Measurements from ENCODE around the gene CD9. TPM values are rescaled to one million over a fixed set of nuclear protein-coding genes. Genes with fewer than 3 reads are reported as not detected.
A peak's percentile ranks its signal among the peaks of the same experiment; 100 is the strongest.

CD9 gene
- total RNA-seq, 2 donors from 2014 or later: 0.76 to 1.6 TPM

DNA sequence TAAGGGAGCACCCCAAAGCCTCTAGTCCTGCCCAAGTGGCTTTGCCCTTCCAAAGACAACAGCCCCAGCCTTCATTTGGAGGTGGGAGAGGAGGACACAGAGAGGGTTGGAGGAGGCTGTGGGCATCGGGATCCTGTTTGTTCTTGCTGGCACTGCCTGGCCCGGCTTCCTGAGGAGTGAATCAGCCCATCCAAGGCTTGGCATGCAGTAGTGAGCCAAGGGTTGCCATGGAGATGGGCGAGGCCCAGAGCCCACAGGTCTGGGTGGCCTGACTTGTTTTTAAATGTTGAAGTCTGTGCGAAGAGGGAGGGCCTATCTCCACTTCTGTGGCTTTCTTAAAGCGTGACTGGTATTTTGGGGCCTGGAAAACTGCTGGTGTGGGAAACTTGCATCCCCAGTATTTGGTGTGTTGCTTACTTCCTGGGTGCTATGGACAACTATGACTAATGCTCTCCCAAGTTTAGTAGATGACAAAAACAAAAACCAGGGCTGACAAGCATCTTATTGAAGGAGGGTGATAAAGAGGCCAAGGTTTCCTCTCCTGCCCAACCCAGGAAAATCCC lies 15.8 kb downstream of the CD9 start:
- H3K4me1 Mint-ChIP-seq: peaks cover 6% of the 10 kb centered on the region
- H3K27ac Mint-ChIP-seq: peak overlapping the region; percentile 40
- H3K9me3 Mint-ChIP-seq: no peaks in the 10 kb centered on the region
- no peaks in the 10 kb centered on the region for H3K36me3 Mint-ChIP-seq (ENCODE audit: low read depth)
- ATAC-seq (replicated peaks): peak; percentile 60
- no peak overlapping the region for H3K4me3 Mint-ChIP-seq
- peaks cover 6% of the 10 kb centered on the region for H3K27me3 Mint-ChIP-seq

DNA sequence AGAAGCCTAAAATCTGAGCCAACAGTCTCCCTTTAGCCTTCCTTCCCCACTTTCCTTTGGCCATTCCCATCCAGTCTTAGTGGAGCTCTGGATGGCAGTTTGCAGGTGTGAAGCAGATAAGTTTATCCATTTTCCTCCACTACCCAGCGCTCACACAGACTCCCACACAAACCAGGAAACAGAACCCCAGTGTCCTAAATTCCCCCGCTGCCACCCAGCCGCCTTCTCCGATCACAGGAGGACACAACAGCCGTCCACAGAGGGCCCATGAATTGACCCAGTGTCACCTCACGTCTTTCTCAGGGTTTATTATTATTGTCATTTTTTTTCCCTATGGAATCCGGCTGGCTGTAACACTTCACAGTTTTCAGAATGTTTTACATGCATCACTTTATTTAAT lies 16.4 kb downstream of the CD9 start:
- Mint-ChIP-seq H3K27me3 (peaks cover 6% of the 10 kb centered on the region), H3K4me1 (peaks cover 6% of the 10 kb centered on the region), H3K4me3 (no peak overlapping the region), H3K36me3 (ENCODE audit: low read depth) (no peaks in the 10 kb centered on the region), H3K9me3 (no peaks in the 10 kb centered on the region), H3K27ac (peak overlapping the region; percentile 40)
- ATAC-seq (replicated peaks): no peak

DNA sequence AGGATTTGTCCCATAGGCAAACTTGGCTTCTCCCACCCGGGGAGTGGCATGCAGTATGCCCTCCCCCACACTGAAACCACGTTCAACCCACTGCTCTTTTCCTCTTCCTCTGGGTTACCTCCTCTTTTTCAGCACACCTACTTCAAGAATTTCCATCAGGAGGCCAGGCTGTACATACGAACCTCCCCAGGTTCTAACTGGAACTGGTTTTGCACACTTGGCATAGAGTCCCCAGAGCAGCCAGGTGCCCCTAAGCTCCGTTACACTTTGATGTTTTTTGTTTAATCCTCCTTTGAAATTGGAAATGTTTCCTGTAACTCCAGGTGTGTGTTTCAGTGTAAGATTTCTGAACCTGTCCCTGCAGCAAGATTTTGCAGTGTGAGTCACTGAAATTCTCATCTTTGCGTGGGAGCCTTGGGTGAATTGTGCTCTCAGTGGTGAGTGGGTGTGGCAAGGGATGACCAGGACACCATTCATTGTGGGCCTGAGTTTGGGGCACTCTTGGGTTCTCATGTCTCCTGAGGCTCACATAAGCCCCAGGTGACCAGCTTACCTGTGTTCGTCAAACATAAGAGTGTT lies 18.2 kb downstream of the CD9 start:
- peak overlapping the region; percentile 16 for H3K27ac Mint-ChIP-seq
- H3K4me1 Mint-ChIP-seq: peaks cover 6% of the 10 kb centered on the region
- H3K36me3 Mint-ChIP-seq (ENCODE audit: low read depth): no peaks in the 10 kb centered on the region
- peaks cover 6% of the 10 kb centered on the region for H3K27me3 Mint-ChIP-seq
- H3K9me3 Mint-ChIP-seq: no peaks in the 10 kb centered on the region
- H3K4me3 Mint-ChIP-seq: no peak overlapping the region
- peak; percentile 59 for ATAC-seq (replicated peaks)

DNA sequence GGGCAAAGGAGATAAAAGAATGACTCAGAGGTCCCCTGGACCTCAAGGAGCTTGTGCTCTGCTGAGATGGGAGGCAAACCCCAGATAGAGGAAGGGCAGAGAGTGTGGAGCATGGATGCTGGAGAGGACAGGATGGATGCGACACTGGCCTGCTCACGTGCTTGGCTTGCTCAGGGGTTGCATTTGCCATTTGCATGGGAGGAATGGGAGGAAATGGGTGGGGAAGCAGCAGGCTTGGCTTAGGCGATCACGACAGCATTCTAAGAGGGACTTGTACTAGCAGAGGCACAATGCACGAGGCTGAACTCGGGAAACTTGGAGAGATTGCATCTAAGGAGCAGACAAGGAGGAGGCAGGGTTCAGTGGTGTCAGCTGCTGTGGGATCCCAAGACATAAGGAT lies 19.8 kb downstream of the CD9 start:
- Mint-ChIP-seq H3K27ac (peak overlapping the region; percentile 24), H3K27me3 (peaks cover 6% of the 10 kb centered on the region), H3K9me3 (no peaks in the 10 kb centered on the region), H3K36me3 (ENCODE audit: low read depth) (no peaks in the 10 kb centered on the region), H3K4me3 (no peak overlapping the region), H3K4me1 (peaks cover 6% of the 10 kb centered on the region)
- no peak for ATAC-seq (replicated peaks)

DNA sequence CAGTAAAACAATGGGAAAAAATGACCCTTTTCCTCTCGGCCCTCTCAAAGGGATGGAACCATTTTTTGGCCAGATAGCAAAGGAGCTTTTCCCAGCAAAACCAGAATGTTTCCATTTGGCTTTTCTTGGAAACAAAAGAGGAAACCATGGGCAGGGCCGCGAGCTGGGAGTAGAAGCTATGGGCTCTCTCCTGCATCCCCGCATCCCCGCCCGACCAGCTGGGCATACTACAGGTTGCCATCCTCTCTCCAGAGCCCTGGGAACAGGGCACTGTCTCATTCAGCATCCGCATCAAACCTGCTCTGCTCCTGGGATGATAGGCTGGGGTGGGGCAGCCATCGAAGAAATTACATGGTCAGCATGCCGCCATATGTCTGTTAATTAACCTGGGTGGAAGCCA lies 20.9 kb downstream of the CD9 start:
- H3K27me3 Mint-ChIP-seq: peaks cover 6% of the 10 kb centered on the region
- H3K4me1 Mint-ChIP-seq: peaks cover 6% of the 10 kb centered on the region
- ATAC-seq (replicated peaks): no peak
- H3K27ac Mint-ChIP-seq: no peak overlapping the region
- no peaks in the 10 kb centered on the region for H3K9me3 Mint-ChIP-seq
- H3K36me3 Mint-ChIP-seq (ENCODE audit: low read depth): no peaks in the 10 kb centered on the region
- no peak overlapping the region for H3K4me3 Mint-ChIP-seq

DNA sequence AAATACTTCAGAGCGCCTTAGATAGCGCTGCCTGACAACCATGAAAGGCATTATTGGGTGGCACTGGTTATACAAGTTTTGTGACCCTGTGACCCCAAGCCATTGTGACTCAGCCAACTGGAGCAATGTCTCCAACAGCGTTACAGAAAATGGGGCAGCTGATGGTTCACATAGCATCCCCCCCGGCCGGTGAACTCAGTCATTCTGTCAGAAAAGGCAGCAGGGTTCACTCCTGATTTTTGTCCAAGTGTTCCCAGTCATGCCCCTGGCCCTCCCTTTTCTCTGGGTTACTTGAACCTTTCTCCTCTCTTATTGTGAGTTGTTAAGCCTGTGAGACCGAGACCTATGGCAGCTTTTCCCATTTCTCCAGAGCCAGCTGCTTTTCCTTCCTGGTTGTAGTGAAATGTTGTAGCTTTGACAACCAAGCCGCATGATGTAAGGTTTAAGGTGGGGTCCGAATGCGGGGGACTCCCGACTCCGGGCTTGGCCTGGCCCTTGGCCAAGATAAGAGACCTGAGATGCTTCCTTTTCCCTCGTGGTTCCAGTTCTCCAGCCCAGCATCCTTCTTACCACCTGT lies 22.0 kb downstream of the CD9 start:
- no peak overlapping the region for H3K27ac Mint-ChIP-seq
- no peak for ATAC-seq (replicated peaks)
- H3K27me3 Mint-ChIP-seq: peaks cover 6% of the 10 kb centered on the region
- peaks cover 6% of the 10 kb centered on the region for H3K4me1 Mint-ChIP-seq
- H3K4me3 Mint-ChIP-seq: no peak overlapping the region
- no peaks in the 10 kb centered on the region for H3K36me3 Mint-ChIP-seq (ENCODE audit: low read depth)
- H3K9me3 Mint-ChIP-seq: no peaks in the 10 kb centered on the region

DNA sequence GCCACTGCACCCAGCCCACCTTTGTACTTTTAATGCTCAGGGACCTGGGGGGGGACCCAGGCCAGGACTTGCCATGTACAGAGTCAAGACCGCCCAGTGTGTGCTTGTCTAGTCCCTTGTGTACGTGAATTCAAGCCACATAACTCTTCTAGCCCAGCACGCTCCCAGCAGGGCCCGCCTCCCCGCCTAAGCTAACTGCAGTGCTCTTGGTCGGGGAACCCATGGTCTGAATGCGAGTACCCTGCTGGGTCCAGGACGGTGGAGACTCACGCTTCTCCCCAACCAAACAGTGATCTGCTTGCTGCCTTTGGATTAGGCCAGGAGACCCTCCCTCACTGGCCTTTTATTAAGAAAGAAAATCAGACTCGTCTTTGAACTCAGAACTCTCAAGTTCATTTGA lies 23.3 kb downstream of the CD9 start:
- no peak for ATAC-seq (replicated peaks)
- Mint-ChIP-seq H3K27me3 (peaks cover 6% of the 10 kb centered on the region), H3K4me1 (peaks cover 3% of the 10 kb centered on the region), H3K36me3 (ENCODE audit: low read depth) (no peaks in the 10 kb centered on the region), H3K9me3 (no peaks in the 10 kb centered on the region), H3K4me3 (no peak overlapping the region), H3K27ac (no peak overlapping the region)

DNA sequence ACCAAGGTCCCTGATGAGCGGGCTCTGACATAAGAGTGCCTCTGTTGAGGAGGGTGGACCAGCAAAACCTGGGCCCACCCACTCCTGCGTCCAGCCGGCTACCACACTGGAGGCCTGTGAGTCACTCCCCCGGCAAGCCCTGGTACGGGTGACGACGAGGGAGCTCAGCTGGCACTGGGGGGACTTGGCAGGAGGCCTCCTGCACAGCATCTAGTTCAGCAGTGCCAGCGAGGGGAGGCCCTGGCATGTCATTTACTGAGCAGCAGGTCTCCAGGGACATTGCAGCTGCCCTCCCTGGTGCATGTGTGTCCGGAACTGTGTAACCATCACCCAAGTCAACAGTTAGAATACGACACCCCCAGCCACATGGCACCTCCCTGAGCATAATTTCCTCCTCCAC lies 24.4 kb downstream of the CD9 start:
- ATAC-seq (replicated peaks): no peak
- H3K27ac Mint-ChIP-seq: no peak overlapping the region
- no peaks in the 10 kb centered on the region for H3K36me3 Mint-ChIP-seq (ENCODE audit: low read depth)
- peaks cover 6% of the 10 kb centered on the region for H3K27me3 Mint-ChIP-seq
- H3K9me3 Mint-ChIP-seq: no peaks in the 10 kb centered on the region
- H3K4me1 Mint-ChIP-seq: no peaks in the 10 kb centered on the region
- no peak overlapping the region for H3K4me3 Mint-ChIP-seq

DNA sequence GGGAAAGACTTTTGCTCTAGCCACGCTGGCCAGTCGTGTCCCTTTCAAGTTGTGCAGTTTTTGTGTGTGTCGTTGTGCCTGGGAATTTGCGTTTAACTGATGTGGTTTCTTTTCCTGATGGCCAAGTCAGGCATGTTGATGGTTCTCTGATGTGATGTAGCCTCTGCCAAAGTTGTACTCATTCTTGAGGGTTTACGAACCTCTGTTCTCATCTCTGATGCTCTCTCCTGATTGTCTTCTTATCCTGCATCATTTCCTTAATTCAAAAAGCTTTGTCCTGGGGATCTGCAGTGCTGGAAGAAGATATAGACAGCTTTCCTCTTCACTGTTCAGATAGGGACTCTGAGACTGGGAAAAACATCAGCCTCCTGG lies 25.4 kb downstream of the CD9 start:
- no peaks in the 10 kb centered on the region for H3K36me3 Mint-ChIP-seq (ENCODE audit: low read depth)
- no peak overlapping the region for H3K4me3 Mint-ChIP-seq
- H3K9me3 Mint-ChIP-seq: no peaks in the 10 kb centered on the region
- ATAC-seq (replicated peaks): no peak
- H3K27me3 Mint-ChIP-seq: no peaks in the 10 kb centered on the region
- H3K27ac Mint-ChIP-seq: no peak overlapping the region
- H3K4me1 Mint-ChIP-seq: peaks cover 4% of the 10 kb centered on the region

DNA sequence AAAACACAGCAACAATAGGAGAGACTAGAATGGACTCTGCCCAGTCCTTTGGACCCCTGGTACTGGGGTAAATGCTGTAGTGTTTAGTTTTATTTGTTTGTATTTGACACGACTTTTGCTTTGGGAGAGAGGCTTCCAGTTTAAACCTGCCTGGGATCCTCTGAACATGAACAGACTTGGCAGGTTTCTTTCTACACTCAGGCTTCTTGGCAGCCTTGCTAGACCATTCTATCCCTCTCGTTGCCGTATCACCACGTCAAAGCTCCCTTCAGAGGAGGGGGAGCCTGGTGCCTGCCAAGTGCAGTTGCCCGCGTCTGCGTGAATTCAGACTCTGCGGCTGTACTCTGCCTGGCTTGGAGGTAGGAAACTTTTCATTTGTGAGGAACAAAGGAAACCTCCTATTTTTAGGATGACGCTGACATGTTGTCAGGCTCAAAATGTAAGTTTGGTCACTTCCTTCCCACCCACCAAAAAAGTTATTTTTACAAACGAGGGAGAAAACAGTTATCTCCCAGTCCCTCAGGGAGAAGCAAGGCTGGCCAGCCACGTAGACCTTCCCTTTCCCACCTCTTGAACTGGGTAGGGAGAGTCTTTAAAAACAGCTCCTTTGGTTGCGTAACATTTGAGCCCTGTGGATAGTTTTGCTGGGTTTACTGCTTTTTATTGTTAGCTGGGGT lies 25.9 kb downstream of the CD9 start:
- no peak for ATAC-seq (replicated peaks)
- no peak overlapping the region for H3K4me3 Mint-ChIP-seq
- no peaks in the 10 kb centered on the region for H3K27me3 Mint-ChIP-seq
- no peak overlapping the region for H3K27ac Mint-ChIP-seq
- no peaks in the 10 kb centered on the region for H3K9me3 Mint-ChIP-seq
- peaks cover 9% of the 10 kb centered on the region for H3K4me1 Mint-ChIP-seq
- no peaks in the 10 kb centered on the region for H3K36me3 Mint-ChIP-seq (ENCODE audit: low read depth)

DNA sequence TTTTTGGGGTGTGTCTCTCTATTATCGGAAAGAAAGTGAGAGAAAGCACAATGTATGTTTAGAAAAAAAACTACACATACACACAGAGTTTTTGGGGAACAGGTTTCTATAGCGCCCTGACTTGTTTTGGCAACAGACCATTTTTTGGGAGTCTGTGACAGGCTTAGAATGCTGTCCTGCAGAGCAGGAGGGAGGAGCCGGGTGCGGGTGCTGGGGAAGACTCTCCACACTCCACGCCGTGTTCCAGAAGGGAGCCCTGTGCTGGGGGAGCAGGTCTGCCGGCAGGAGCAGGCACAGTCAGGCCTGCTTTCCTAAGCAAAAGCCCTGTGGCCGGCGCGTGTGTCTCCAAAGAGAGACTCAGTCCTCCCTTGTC lies 26.5 kb downstream of the CD9 start:
- no peak overlapping the region for H3K4me3 Mint-ChIP-seq
- H3K4me1 Mint-ChIP-seq: peaks cover 12% of the 10 kb centered on the region
- no peaks in the 10 kb centered on the region for H3K36me3 Mint-ChIP-seq (ENCODE audit: low read depth)
- H3K9me3 Mint-ChIP-seq: no peaks in the 10 kb centered on the region
- no peaks in the 10 kb centered on the region for H3K27me3 Mint-ChIP-seq
- no peak overlapping the region for H3K27ac Mint-ChIP-seq
- ATAC-seq (replicated peaks): no peak

DNA sequence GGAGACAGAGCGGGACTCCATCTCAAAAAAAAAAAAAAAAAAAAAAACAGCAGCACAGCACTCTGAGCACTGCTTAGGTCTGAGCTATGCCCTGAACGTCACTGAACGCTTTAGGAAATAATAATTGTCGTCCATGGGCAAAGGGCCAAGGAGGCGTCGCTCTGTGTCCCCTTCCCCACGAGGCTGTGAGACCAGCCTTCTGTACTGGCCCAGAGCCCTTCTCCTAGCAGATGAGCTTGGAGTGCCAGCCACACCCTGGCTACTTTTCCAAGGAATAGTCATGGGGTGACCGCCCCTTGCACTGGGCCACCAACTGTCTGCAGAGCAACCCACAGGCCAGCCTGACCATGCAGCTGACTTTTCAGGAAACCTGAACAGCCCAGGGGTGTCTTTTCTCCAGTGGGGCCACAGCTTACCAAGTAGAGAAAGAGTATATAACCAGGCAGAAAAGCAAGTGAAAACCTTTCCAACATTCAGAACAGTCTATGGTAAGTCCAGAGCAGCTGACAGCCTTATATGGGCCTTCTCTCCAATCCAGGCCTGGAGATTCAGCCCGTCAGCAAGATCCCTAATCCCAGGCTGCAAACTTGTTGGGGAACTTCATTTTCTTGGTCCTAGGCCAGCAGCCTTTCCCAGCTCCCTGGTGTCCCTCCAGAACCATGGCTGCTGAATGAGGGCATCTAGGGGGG lies 28.5 kb downstream of the CD9 start:
- Mint-ChIP-seq H3K4me3 (no peak overlapping the region), H3K4me1 (peaks cover 16% of the 10 kb centered on the region), H3K36me3 (ENCODE audit: low read depth) (no peaks in the 10 kb centered on the region), H3K27me3 (no peaks in the 10 kb centered on the region), H3K9me3 (no peaks in the 10 kb centered on the region), H3K27ac (no peak overlapping the region)
- ATAC-seq (replicated peaks): no peak

DNA sequence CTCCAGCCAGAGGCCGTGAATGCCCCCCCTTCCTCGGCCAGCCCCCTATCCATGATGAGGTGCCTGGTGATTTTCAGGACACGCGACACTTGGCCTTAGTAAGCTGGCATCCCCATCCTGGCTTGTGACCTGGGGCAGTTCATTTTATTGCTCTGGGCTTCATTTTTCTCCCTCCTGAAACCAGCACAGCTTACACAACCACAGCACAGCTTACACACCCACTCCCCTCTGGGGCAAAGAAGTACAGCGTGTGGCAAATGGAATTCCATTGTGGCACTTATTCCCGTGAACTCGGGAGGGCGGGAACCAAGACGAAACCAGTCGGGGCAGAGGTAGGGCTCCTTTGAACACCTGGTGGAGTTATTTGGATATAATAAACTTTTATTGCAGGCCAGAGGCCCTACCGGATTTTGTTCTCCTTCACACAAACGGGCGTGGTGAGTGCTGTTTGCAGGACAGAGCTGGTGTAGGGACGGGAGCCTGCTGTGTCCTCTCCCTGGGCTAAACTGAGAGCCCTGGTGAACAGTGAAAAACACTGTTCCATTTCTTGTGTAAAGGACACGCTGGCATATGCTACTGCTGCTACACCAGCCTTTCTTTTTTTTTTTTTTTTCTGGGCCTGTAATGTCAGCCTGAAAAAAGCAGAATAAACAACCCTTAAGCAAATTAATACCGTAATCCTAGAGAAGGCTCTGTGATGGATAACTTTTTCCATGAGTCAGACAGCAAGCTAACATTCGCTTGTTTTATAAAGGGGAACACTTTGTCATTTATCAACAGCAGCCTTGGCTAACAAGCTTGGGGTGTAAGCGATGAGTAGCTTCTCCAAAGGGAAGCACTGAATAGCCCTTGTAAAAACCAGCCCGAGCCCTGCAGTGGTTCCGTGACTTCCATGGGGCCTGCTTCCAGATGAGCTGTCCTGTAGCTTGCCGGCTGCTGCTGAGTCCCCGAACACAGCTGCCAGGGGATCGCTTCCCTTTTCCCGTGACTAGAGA lies 29.3 kb downstream of the CD9 start:
- Mint-ChIP-seq H3K27me3 (no peaks in the 10 kb centered on the region), H3K27ac (peak overlapping the region; percentile 75), H3K4me3 (peak overlapping the region; percentile 71), H3K4me1 (peaks cover 16% of the 10 kb centered on the region), H3K36me3 (ENCODE audit: low read depth) (no peaks in the 10 kb centered on the region), H3K9me3 (no peaks in the 10 kb centered on the region)
- ATAC-seq (replicated peaks): peak; percentile 21

All from activated T-helper 17 cell treated with anti-CD3 and anti-CD28 coated beads, Interleukin-2, amount 50 U/mL, for 72 hours (primary cell).